Aortic smooth muscle cell (primary cell): ENCODE measurements around the gene GALR3. TPM values are rescaled to one million over a fixed set of nuclear protein-coding genes. Genes with fewer than 3 reads are reported as not detected.

Experiments
- total RNA-seq: library from RNA; depleted of rRNA; stranded (reverse); fragments of >200 nt; gene quantifications from 2 replicates; pipeline ENCODE4 v1.2.3, GENCODE V29; 2014

The GALR3 gene
- not detected in 2 replicates for total RNA-seq

GRCh38 chr22:37823134-37823985, at the start of gene GALR3:
TSS of gene GALR3 (plus strand) at chr22:37823382. CDS start at chr22:37823407, 25 bp downstream.

GRCh38 chr22:37807410-37808293, 15.5 kb upstream of the GALR3 start, which contains the start of gene GCAT:
TSS of gene GCAT (plus strand) at chr22:37807934. CDS start at chr22:37807968, 34 bp downstream.

GRCh38 chr22:37849089-37849751, 26.0 kb downstream of the GALR3 start, which contains the start of gene EIF3L:
TSS of gene EIF3L (plus strand) at chr22:37849419. CDS start at chr22:37849450, 31 bp downstream.

Other genes with a start within 250 kb of the GALR3 start
- gene LGALS2, start 243.3 kb upstream of the GALR3 start, total RNA-seq: not detected in 2 replicates
- gene GGA1, start 214.5 kb upstream of the GALR3 start, total RNA-seq: 42.4 and 47.6 TPM in 2 replicates
- gene SH3BP1, start 183.7 kb upstream of the GALR3 start, total RNA-seq: 4.9 and 5.3 TPM in 2 replicates
- 4.2 and 8.3 TPM in 2 replicates for gene PDXP, start 164.7 kb upstream of the GALR3 start, total RNA-seq
- 9,942 and 11,444 TPM in 2 replicates for gene LGALS1, start 147.7 kb upstream of the GALR3 start, total RNA-seq
- 18.5 and 19.8 TPM in 2 replicates for gene NOL12, start 137.0 kb upstream of the GALR3 start, total RNA-seq
- gene TRIOBP, start 126.3 kb upstream of the GALR3 start, total RNA-seq: 114 and 150 TPM in 2 replicates
- gene GCAT, start 15.4 kb upstream of the GALR3 start, total RNA-seq: 27.2 and 28.8 TPM in 2 replicates
- 12.9 and 16.1 TPM in 2 replicates for gene ANKRD54, start 21.0 kb downstream of the GALR3 start, total RNA-seq
- 293 and 326 TPM in 2 replicates for gene EIF3L, start 26.0 kb downstream of the GALR3 start, total RNA-seq
- 14.9 and 16.8 TPM in 2 replicates for gene MICALL1, start 82.9 kb downstream of the GALR3 start, total RNA-seq
- 0.37 and 0.40 TPM in 2 replicates for gene C22orf23, start 130.2 kb downstream of the GALR3 start, total RNA-seq
- gene POLR2F, start 130.3 kb downstream of the GALR3 start, total RNA-seq: 62.7 and 99.5 TPM in 2 replicates
- gene SOX10, start 161.2 kb downstream of the GALR3 start, total RNA-seq: not detected in 2 replicates
- gene PICK1, start 234.0 kb downstream of the GALR3 start, total RNA-seq: 18.3 and 20.2 TPM in 2 replicates